ENCODE results near the gene SVIL. TPM values are rescaled to one million over a fixed set of nuclear protein-coding genes. Genes with fewer than 3 reads are reported as not detected.

SVIL gene
- total RNA-seq, 1 donor from 2014 or later = 0.62 TPM

- H3K27ac Mint-ChIP-seq = no peak overlapping the region
- DNase-seq = no peak
- TF ChIP-seq CTCF (IDR thresholded peaks at IDR 0.05) = no peak
- ChIA-PET POLR2A (no interaction called here), CTCF (no interaction called here)
- H3K36me3 Mint-ChIP-seq (ENCODE audit: low read depth) = no peaks in the 10 kb centered on the region
- no peak overlapping the region for H3K4me3 Mint-ChIP-seq
- H3K9me3 Mint-ChIP-seq = no peaks in the 10 kb centered on the region
- H3K4me1 Mint-ChIP-seq = no peaks in the 10 kb centered on the region
- no peaks in the 10 kb centered on the region for H3K27me3 Mint-ChIP-seq
- intact Hi-C loops (cut with micrococcal nuclease) = no loop called here
- no peak for ATAC-seq (ENCODE audit: low read depth)
Observed at GRCh38 chr10:29535012-29535777, 99.6 kb downstream of the SVIL start.

GRCh38 chr10:29534590-29534989 lies 100.2 kb downstream of the SVIL start:
- Mint-ChIP-seq H3K4me3 (no peak overlapping the region), H3K36me3 (ENCODE audit: low read depth) (no peaks in the 10 kb centered on the region), H3K27ac (no peak overlapping the region), H3K9me3 (no peaks in the 10 kb centered on the region), H3K27me3 (no peaks in the 10 kb centered on the region), H3K4me1 (no peaks in the 10 kb centered on the region)
- ChIA-PET POLR2A (no interaction called here), CTCF (no interaction called here)
- intact Hi-C loops (cut with micrococcal nuclease) = no loop called here
- TF ChIP-seq CTCF (IDR thresholded peaks at IDR 0.05) = no peak
- DNase-seq (no peak), ATAC-seq (ENCODE audit: low read depth) (no peak)

- Mint-ChIP-seq H3K36me3 (ENCODE audit: low read depth) (no peaks in the 10 kb centered on the region), H3K4me3 (no peak overlapping the region), H3K27ac (no peak overlapping the region), H3K9me3 (no peaks in the 10 kb centered on the region), H3K4me1 (no peaks in the 10 kb centered on the region), H3K27me3 (no peaks in the 10 kb centered on the region)
- DNase-seq = no peak
- intact Hi-C loops (cut with micrococcal nuclease) = no loop called here
- no peak for ATAC-seq (ENCODE audit: low read depth)
- CTCF ChIA-PET = no interaction called here
- POLR2A ChIA-PET = no interaction called here
- TF ChIP-seq CTCF (IDR thresholded peaks at IDR 0.05) = no peak
Observed at GRCh38 chr10:29533696-29534285, 101.0 kb downstream of the SVIL start.

GRCh38 chr10:29533046-29533445 lies 101.7 kb downstream of the SVIL start:
- TF ChIP-seq CTCF (IDR thresholded peaks at IDR 0.05) = no peak
- no peaks in the 10 kb centered on the region for H3K36me3 Mint-ChIP-seq (ENCODE audit: low read depth)
- ChIA-PET POLR2A (no interaction called here), CTCF (no interaction called here)
- H3K4me3 Mint-ChIP-seq = no peak overlapping the region
- H3K27me3 Mint-ChIP-seq = no peaks in the 10 kb centered on the region
- H3K27ac Mint-ChIP-seq = no peak overlapping the region
- intact Hi-C loops (cut with micrococcal nuclease) = no loop called here
- no peaks in the 10 kb centered on the region for H3K4me1 Mint-ChIP-seq
- no peaks in the 10 kb centered on the region for H3K9me3 Mint-ChIP-seq
- ATAC-seq (ENCODE audit: low read depth) (no peak), DNase-seq (no peak)

GRCh38 chr10:29532256-29532878 lies 102.4 kb downstream of the SVIL start:
- no peak overlapping the region for H3K27ac Mint-ChIP-seq

More at GRCh38 chr10:29532256-29532878, 102.4 kb downstream of the SVIL start:
- Mint-ChIP-seq H3K9me3 (no peaks in the 10 kb centered on the region), H3K4me3 (no peak overlapping the region), H3K36me3 (ENCODE audit: low read depth) (no peaks in the 10 kb centered on the region), H3K4me1 (no peaks in the 10 kb centered on the region), H3K27me3 (no peaks in the 10 kb centered on the region)
- no peak for DNase-seq
- intact Hi-C loops (cut with micrococcal nuclease) = no loop called here
- ChIA-PET CTCF (no interaction called here), POLR2A (no interaction called here)
- no peak for ATAC-seq (ENCODE audit: low read depth)
- no peak for TF ChIP-seq CTCF (IDR thresholded peaks at IDR 0.05)

All from activated B cell treated with CpG ODN at 0.5 μM for 24 hours (primary cell).